HL-60 (cell line): ENCODE data around the gene IPPK.

Experiments
- GABPA ChIP-seq: IDR thresholded peaks from 2 replicates; pipeline ENCODE4 v1.6.1; 2012; ENCODE audit warnings: low read depth
- TF ChIP-seq, protein P1 (sequence below): IDR thresholded peaks from one replicate; pipeline ENCODE4 v1.5.1; 2011; ENCODE audit warnings: low read length, control low read depth, inconsistent platforms; ENCODE audit not compliant: insufficient read depth
- TF ChIP-seq, protein P2 (sequence below): IDR thresholded peaks from 2 replicates; pipeline ENCODE4 v1.6.1; 2012; ENCODE audit warnings: low read depth; ENCODE audit not compliant: insufficient replicate concordance

DNA sequence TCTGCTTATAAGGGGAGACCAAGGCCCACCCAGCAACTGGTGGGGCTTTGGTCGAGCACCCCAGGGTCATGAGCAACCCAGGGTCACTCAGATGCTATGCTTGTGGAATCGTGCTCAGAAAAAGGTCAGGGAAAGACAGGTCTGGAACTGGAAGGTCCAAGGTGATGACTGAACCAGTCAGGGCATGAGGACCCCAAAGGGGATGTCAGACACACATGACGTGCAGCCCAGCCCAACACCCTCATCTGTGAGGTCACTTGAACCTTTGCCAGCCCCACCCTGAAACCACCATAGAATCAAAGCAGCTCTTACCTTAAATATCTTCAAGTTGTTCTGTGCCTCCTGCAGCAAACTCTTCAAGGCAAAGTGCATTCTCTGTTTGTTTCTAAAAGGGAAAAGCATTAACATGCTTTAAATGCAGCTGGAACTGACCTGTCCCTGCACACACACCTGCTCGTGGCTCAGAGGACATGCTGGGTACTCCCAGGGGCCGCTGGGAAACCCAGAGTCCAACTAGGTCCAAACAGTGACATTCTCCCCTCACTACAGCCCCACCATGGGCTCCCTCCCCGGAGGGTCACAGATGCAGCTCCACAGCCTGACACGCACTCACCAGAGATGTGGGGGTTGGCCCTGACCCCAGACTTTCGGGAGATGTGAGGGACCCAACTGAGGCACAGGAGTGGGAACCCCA, 29.4 kb downstream of the IPPK start:
- TF ChIP-seq, protein P1, sequence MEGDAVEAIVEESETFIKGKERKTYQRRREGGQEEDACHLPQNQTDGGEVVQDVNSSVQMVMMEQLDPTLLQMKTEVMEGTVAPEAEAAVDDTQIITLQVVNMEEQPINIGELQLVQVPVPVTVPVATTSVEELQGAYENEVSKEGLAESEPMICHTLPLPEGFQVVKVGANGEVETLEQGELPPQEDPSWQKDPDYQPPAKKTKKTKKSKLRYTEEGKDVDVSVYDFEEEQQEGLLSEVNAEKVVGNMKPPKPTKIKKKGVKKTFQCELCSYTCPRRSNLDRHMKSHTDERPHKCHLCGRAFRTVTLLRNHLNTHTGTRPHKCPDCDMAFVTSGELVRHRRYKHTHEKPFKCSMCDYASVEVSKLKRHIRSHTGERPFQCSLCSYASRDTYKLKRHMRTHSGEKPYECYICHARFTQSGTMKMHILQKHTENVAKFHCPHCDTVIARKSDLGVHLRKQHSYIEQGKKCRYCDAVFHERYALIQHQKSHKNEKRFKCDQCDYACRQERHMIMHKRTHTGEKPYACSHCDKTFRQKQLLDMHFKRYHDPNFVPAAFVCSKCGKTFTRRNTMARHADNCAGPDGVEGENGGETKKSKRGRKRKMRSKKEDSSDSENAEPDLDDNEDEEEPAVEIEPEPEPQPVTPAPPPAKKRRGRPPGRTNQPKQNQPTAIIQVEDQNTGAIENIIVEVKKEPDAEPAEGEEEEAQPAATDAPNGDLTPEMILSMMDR, result no peak
- no peak for TF ChIP-seq GABPA
- TF ChIP-seq, protein P2, sequence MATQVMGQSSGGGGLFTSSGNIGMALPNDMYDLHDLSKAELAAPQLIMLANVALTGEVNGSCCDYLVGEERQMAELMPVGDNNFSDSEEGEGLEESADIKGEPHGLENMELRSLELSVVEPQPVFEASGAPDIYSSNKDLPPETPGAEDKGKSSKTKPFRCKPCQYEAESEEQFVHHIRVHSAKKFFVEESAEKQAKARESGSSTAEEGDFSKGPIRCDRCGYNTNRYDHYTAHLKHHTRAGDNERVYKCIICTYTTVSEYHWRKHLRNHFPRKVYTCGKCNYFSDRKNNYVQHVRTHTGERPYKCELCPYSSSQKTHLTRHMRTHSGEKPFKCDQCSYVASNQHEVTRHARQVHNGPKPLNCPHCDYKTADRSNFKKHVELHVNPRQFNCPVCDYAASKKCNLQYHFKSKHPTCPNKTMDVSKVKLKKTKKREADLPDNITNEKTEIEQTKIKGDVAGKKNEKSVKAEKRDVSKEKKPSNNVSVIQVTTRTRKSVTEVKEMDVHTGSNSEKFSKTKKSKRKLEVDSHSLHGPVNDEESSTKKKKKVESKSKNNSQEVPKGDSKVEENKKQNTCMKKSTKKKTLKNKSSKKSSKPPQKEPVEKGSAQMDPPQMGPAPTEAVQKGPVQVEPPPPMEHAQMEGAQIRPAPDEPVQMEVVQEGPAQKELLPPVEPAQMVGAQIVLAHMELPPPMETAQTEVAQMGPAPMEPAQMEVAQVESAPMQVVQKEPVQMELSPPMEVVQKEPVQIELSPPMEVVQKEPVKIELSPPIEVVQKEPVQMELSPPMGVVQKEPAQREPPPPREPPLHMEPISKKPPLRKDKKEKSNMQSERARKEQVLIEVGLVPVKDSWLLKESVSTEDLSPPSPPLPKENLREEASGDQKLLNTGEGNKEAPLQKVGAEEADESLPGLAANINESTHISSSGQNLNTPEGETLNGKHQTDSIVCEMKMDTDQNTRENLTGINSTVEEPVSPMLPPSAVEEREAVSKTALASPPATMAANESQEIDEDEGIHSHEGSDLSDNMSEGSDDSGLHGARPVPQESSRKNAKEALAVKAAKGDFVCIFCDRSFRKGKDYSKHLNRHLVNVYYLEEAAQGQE, result no peak
